Activated T-cell treated with anti-CD3 and anti-CD28 coated beads for 1 hour (primary cell): ENCODE results near the gene SPTBN5.

Experiments used
- DNase-seq: peaks from one replicate; pipeline ENCODE4 v3.0.0-alpha.2; 2020; ENCODE audit warnings: low read depth

The SPTBN5 gene

GRCh38 chr15:41823502-41823901 is 70.4 kb downstream of the SPTBN5 start:
- DNase-seq = no peak

- DNase-seq = no peak
These were observed 70.9 kb downstream of the SPTBN5 start for GRCh38 chr15:41822957-41823356.

- no peak for DNase-seq
These were observed 71.4 kb downstream of the SPTBN5 start for GRCh38 chr15:41822471-41822870.

GRCh38 chr15:41821831-41822230 is 72.0 kb downstream of the SPTBN5 start:
- no peak for DNase-seq

GRCh38 chr15:41820791-41821423 is 72.9 kb downstream of the SPTBN5 start:
- no peak for DNase-seq

- no peak for DNase-seq
These were observed 74.3 kb downstream of the SPTBN5 start for GRCh38 chr15:41819455-41820050.

GRCh38 chr15:41817781-41818180 is 76.1 kb downstream of the SPTBN5 start:
- DNase-seq = no peak

GRCh38 chr15:41817327-41817726 is 76.5 kb downstream of the SPTBN5 start:
- DNase-seq = no peak

- no peak for DNase-seq
These were observed 77.1 kb downstream of the SPTBN5 start for GRCh38 chr15:41816788-41817187.

GRCh38 chr15:41814534-41814933 is 79.3 kb downstream of the SPTBN5 start:
- DNase-seq = no peak

GRCh38 chr15:41813426-41813825 is 80.4 kb downstream of the SPTBN5 start:
- no peak for DNase-seq

GRCh38 chr15:41812820-41813375 is 81.0 kb downstream of the SPTBN5 start:
- DNase-seq = no peak

GRCh38 chr15:41811432-41812195 is 82.2 kb downstream of the SPTBN5 start:
- peak; percentile 65 for DNase-seq

GRCh38 chr15:41810651-41811431 is 83.0 kb downstream of the SPTBN5 start:
- no peak for DNase-seq

- no peak for DNase-seq
These were observed 84.2 kb downstream of the SPTBN5 start for GRCh38 chr15:41809526-41810220.

- DNase-seq = no peak
These were observed 84.7 kb downstream of the SPTBN5 start for GRCh38 chr15:41809121-41809520.

GRCh38 chr15:41806291-41807181 is 87.3 kb downstream of the SPTBN5 start:
- DNase-seq = no peak

- DNase-seq = no peak
These were observed 88.1 kb downstream of the SPTBN5 start for GRCh38 chr15:41805711-41806110.

- no peak for DNase-seq
These were observed 88.8 kb downstream of the SPTBN5 start for GRCh38 chr15:41804916-41805666.

GRCh38 chr15:41804361-41804760 is 89.5 kb downstream of the SPTBN5 start:
- no peak for DNase-seq
